Mucosa of stomach (tissue), 1 donor: ENCODE measurements around the gene DHRS4L2.
"Not testable (repeated sequence)": the region's sequence is repeated elsewhere in the genome, so short reads cannot be mapped to it uniquely, and the experiment has no call there.

Experiments used
- H3K27me3 ChIP-seq: one replicate; pipeline ENCODE4 v1.7.0; 2013; ENCODE audit warnings: mild to moderate bottlenecking, low read length; ENCODE audit not compliant: control insufficient read depth, insufficient read depth
- H3K36me3 ChIP-seq: one replicate; pipeline ENCODE4 v1.7.0; 2013; ENCODE audit warnings: low read length; ENCODE audit not compliant: control insufficient read depth, insufficient read depth
- H3K4me1 ChIP-seq: one replicate; pipeline ENCODE4 v1.7.0; 2013; ENCODE audit warnings: mild to moderate bottlenecking, low read length; ENCODE audit not compliant: control insufficient read depth, insufficient read depth
- H3K4me3 ChIP-seq: one replicate; pipeline ENCODE4 v1.7.0; 2013; ENCODE audit warnings: low read length
- H3K9ac ChIP-seq: one replicate; pipeline ENCODE4 v1.7.0; 2013; ENCODE audit warnings: mild to moderate bottlenecking, low read length, moderate library complexity
- H3K9me3 ChIP-seq: one replicate; pipeline ENCODE4 v1.7.0; 2013; ENCODE audit warnings: mild to moderate bottlenecking, low read length, moderate library complexity; ENCODE audit not compliant: control insufficient read depth
- donor health status: Pancreatic carcinoma.

Gene DHRS4L2

DNA sequence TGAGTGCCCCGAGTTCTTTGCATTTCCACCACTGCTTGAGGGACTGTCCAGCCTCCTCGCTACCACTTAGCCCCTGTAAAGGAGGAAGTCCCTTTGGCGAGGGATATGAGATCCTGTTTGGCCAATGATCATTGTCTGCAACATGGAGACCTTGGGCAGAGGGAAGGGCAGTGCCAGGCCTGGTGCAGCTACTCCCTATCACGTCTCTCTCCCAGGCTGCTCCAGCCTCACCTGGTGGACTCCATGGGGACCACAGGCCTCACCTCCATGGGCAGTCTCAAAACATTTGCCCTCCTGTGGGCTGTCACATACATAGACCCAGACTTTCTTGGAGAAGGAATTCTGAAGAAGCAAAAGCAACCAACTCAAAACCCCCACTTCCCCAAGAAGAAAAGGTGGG is 47.0 kb downstream of the DHRS4L2 start:
- H3K4me3 ChIP-seq, H3K4me1 ChIP-seq, H3K36me3 ChIP-seq, H3K27me3 ChIP-seq, H3K9me3 ChIP-seq: not testable (repeated sequence)
- peak overlapping the region; percentile 34 for H3K9ac ChIP-seq

DNA sequence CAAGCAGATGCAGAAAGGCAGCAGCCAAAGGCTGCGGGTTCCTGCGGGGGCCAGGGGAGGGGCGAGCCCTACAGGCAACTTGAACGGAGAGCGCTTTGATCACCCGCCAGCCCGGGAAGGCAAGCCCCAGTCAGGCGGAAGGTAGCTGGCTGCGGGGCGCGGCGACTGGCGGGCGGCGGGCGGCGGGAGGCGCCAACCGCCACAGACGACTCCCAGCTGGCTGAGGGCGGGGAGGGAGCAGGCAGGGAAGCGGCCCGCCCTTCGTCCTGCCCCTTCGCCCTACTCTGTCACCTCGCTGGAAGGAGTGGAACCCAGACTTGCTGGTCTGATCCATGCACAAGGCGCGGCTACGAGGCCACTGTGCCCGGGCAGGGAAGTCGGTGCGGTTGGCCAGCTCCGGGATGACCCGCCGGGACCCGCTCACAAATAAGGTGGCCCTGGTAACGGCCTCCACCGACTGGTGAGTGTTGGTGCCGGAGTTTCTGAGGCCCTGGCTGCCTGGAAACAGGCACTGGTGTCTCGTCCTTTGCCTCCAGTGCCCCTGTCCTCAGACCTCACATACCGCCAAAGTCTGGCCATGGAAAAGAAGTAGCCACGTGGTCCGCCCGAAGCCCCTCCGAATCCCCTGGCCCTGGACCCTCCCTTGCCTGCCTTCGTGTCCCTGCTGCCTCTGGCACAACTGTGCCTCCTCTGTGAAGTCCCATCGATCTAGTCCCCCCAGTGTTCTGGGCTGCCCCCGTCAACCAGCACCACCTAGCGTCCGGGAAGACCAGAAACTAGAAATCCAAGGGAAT is 47.6 kb downstream of the DHRS4L2 start:
- peak overlapping the region; percentile 79 for H3K4me3 ChIP-seq

GRCh38 chr14:24036963-24037657 is 48.4 kb downstream of the DHRS4L2 start:
- peak overlapping the region; percentile 90 for H3K9ac ChIP-seq
- H3K4me1 ChIP-seq: not testable (repeated sequence)

More for the DNA sequence above, 47.6 kb downstream of the DHRS4L2 start:
- H3K27me3 ChIP-seq: no peaks in the 10 kb centered on the region
- no peaks in the 10 kb centered on the region for H3K9me3 ChIP-seq
- H3K4me1 ChIP-seq: peaks cover 7% of the 10 kb centered on the region
- peak overlapping the region; percentile 90 for H3K9ac ChIP-seq
- H3K36me3 ChIP-seq: no peaks in the 10 kb centered on the region

GRCh38 chr14:24037658-24038037 is 48.9 kb downstream of the DHRS4L2 start:
- Histone ChIP-seq H3K4me1 (peaks cover 11% of the 10 kb centered on the region), H3K27me3 (no peaks in the 10 kb centered on the region), H3K9me3 (no peaks in the 10 kb centered on the region), H3K4me3 (no peak overlapping the region), H3K9ac (no peak overlapping the region), H3K36me3 (no peaks in the 10 kb centered on the region)

More at GRCh38 chr14:24036963-24037657, 48.4 kb downstream of the DHRS4L2 start:
- not testable (repeated sequence) for H3K9me3 ChIP-seq, H3K36me3 ChIP-seq, H3K27me3 ChIP-seq
- H3K4me3 ChIP-seq: peak overlapping the region; percentile 79

DNA sequence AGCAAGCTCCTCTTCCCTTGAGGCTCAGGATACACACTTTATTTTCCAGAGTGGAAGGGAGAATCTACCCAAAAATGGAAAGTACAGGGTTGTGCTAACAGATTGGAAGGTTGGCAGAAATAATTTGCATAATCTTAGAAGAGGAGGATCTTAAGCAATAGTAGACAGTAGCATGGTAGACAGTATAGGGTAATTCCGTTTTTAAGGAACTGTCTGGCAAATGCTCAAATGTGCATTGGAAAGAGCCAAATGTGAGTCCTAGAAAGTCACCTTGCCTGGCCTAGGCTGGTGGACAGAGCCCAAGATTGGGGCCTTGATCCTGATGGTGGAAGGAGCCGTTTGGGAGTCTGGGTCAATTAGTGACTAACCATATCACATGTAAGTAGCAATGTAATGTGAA is 50.0 kb downstream of the DHRS4L2 start:
- H3K36me3 ChIP-seq: no peaks in the 10 kb centered on the region
- H3K9ac ChIP-seq: no peak overlapping the region
- H3K4me1 ChIP-seq: peaks cover 14% of the 10 kb centered on the region
- H3K27me3 ChIP-seq: no peaks in the 10 kb centered on the region
- no peaks in the 10 kb centered on the region for H3K9me3 ChIP-seq
- H3K4me3 ChIP-seq: no peak overlapping the region

- H3K36me3 ChIP-seq: no peaks in the 10 kb centered on the region
- no peaks in the 10 kb centered on the region for H3K27me3 ChIP-seq
- H3K9me3 ChIP-seq: no peaks in the 10 kb centered on the region
- H3K9ac ChIP-seq: no peak overlapping the region
- H3K4me1 ChIP-seq: peaks cover 14% of the 10 kb centered on the region
- no peak overlapping the region for H3K4me3 ChIP-seq
Observed at GRCh38 chr14:24040692-24041091, 52.0 kb downstream of the DHRS4L2 start.

DNA sequence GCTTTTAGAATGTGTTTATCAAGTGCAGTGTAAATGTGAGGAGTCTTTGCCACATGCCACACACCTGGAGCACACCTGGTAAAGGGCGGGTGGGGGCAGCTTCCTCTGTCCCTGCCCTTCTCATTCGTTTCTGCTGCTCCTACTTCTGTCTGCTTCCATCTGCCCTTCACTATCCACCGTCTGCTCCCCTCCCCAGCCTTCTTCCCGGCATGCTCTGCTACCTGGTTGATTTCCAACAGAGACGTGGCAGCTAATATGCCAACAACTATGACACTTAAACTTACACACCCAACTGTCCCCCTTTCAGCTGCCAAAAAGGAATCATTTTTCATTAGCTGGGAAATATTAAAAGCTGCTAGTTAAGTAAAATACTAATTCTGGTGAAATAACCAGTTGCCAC is 54.0 kb downstream of the DHRS4L2 start:
- no peak overlapping the region for H3K4me3 ChIP-seq
- no peaks in the 10 kb centered on the region for H3K36me3 ChIP-seq
- no peaks in the 10 kb centered on the region for H3K9me3 ChIP-seq
- H3K9ac ChIP-seq: peak overlapping the region; percentile 22
- no peaks in the 10 kb centered on the region for H3K27me3 ChIP-seq
- peaks cover 10% of the 10 kb centered on the region for H3K4me1 ChIP-seq

- H3K4me3 ChIP-seq, H3K9ac ChIP-seq, H3K9me3 ChIP-seq, H3K36me3 ChIP-seq: not testable (repeated sequence)
- peaks cover 10% of the 10 kb centered on the region for H3K27me3 ChIP-seq
- peaks cover 17% of the 10 kb centered on the region for H3K4me1 ChIP-seq
Observed at GRCh38 chr14:24049002-24049401, 60.3 kb downstream of the DHRS4L2 start.

GRCh38 chr14:24050753-24051152 is 62.0 kb downstream of the DHRS4L2 start:
- not testable (repeated sequence) for H3K36me3 ChIP-seq

GRCh38 chr14:24051176-24051788 is 62.6 kb downstream of the DHRS4L2 start:
- Histone ChIP-seq H3K9ac (peak overlapping the region; percentile 86), H3K9me3 (no peaks in the 10 kb centered on the region), H3K4me3 (peak overlapping the region; percentile 60), H3K36me3 (no peaks in the 10 kb centered on the region), H3K27me3 (peaks cover 13% of the 10 kb centered on the region), H3K4me1 (peaks cover 17% of the 10 kb centered on the region)

More at GRCh38 chr14:24050753-24051152, 62.0 kb downstream of the DHRS4L2 start:
- not testable (repeated sequence) for H3K4me3 ChIP-seq, H3K9me3 ChIP-seq, H3K9ac ChIP-seq
- Histone ChIP-seq H3K27me3 (peaks cover 13% of the 10 kb centered on the region), H3K4me1 (peaks cover 17% of the 10 kb centered on the region)

- Histone ChIP-seq H3K27me3 (peaks cover 13% of the 10 kb centered on the region), H3K36me3 (no peaks in the 10 kb centered on the region), H3K9me3 (no peaks in the 10 kb centered on the region), H3K4me3 (peak within 1 kb of the TSS; percentile 60), H3K9ac (peak within 1 kb of the TSS; percentile 86), H3K4me1 (peaks cover 17% of the 10 kb centered on the region)
Observed at GRCh38 chr14:24051789-24052655, 63.3 kb downstream of the DHRS4L2 start, which contains the start of gene CARMIL3. TSS of gene CARMIL3 (plus strand) at chr14:24052009. CDS start at chr14:24052154, 145 bp downstream.
